Measurements from ENCODE around the gene KRTAP5-7. TPM values are rescaled to one million over a fixed set of nuclear protein-coding genes. Genes with fewer than 3 reads are reported as not detected.
A peak's percentile ranks its signal among the peaks of the same experiment; 100 is the strongest.

KRTAP5-7 gene
- total and polyA plus RNA-seq, 11 donors, result not detected

GRCh38 chr11:71499125-71499524 is 27.9 kb upstream of the KRTAP5-7 start:
- peak in 2 of 4 donors; percentile 33 to 57 for ATAC-seq
- H3K4me3 ChIP-seq, result no peak overlapping the region
- H3K9me3 ChIP-seq, result no peaks in the 10 kb centered on the region

GRCh38 chr11:71499546-71499945 is 27.5 kb upstream of the KRTAP5-7 start:
- Histone ChIP-seq H3K27ac (no peak overlapping the region), H3K4me3 (no peak overlapping the region), H3K9me3 (no peaks in the 10 kb centered on the region), H3K36me3 (peaks cover 0 to 84% (median 65%) of the 10 kb centered on the region in 9 donors), H3K4me1 (peaks cover 0 to 21% (median 3%) of the 10 kb centered on the region in 12 donors), H3K27me3 (no peaks in the 10 kb centered on the region)
- no peak for DNase-seq
- peak in 3 of 4 donors; percentile 36 to 69 (median 40) for ATAC-seq
- intact Hi-C loops (cut with DNase I), result no loop called here
- no peak for TF ChIP-seq CTCF (IDR thresholded peaks at IDR 0.05)
- no peak for TF ChIP-seq POLR2A (IDR thresholded peaks at IDR 0.05)
- 77 to 85% (median 83%) methylated on average over 6 of the region's 6 CpGs for WGBS, 4 donors

More at GRCh38 chr11:71499125-71499524, 27.9 kb upstream of the KRTAP5-7 start:
- intact Hi-C loops (cut with DNase I), result no loop called here
- DNase-seq, result no peak
- TF ChIP-seq CTCF (IDR thresholded peaks at IDR 0.05) (no peak), POLR2A (IDR thresholded peaks at IDR 0.05) (no peak)
- peaks cover 0 to 19% (median 3%) of the 10 kb centered on the region in 12 donors for H3K4me1 ChIP-seq
- no peaks in the 10 kb centered on the region for H3K27me3 ChIP-seq
- 54 to 66% (median 64%) methylated on average over 13 of the region's 13 CpGs for WGBS, 4 donors
- H3K36me3 ChIP-seq, result peaks cover 0 to 85% (median 69%) of the 10 kb centered on the region in 9 donors
- no peak overlapping the region for H3K27ac ChIP-seq

- Histone ChIP-seq H3K9me3 (no peaks in the 10 kb centered on the region), H3K27me3 (no peaks in the 10 kb centered on the region), H3K36me3 (peaks cover 0 to 74% (median 55%) of the 10 kb centered on the region in 9 donors), H3K27ac (no peak overlapping the region), H3K4me1 (peaks cover 0 to 21% (median 3%) of the 10 kb centered on the region in 12 donors), H3K4me3 (no peak overlapping the region)
- WGBS, 4 donors, result 34 to 44% (median 42%) methylated on average over 3 to 6 of the region's 6 CpGs
- ATAC-seq (peak; percentile 80 to 90 (median 86)), DNase-seq (peak in 4 of 5 donors; percentile 50 to 70 (median 53))
- intact Hi-C loops (cut with DNase I), result loop anchor here in 1 of 10 donors (10.0 kb wide), 1 partner anchor 64 kb away; the partner anchor contains the start of gene KRTAP5-10
- TF ChIP-seq CTCF (IDR thresholded peaks at IDR 0.05) (no peak), POLR2A (IDR thresholded peaks at IDR 0.05) (no peak)
Observed at GRCh38 chr11:71500601-71501021, 26.5 kb upstream of the KRTAP5-7 start.

- Histone ChIP-seq H3K27me3 (no peaks in the 10 kb centered on the region), H3K4me3 (no peak overlapping the region), H3K4me1 (peaks cover 0 to 21% (median 3%) of the 10 kb centered on the region in 12 donors), H3K9me3 (peaks cover 0 to 2% (median 0%) of the 10 kb centered on the region in 12 donors), H3K27ac (no peak overlapping the region), H3K36me3 (peaks cover 0 to 67% (median 47%) of the 10 kb centered on the region in 9 donors)
- 92 to 95% (median 94%) methylated on average over 29 to 30 of the region's 30 CpGs for WGBS, 4 donors
- intact Hi-C loops (cut with DNase I), result loop anchor here in 1 of 10 donors (10.0 kb wide), 1 partner anchor 63 kb away; the partner anchor contains the start of gene KRTAP5-10
- DNase-seq, result no peak
- no peak for TF ChIP-seq POLR2A (IDR thresholded peaks at IDR 0.05)
- no peak for TF ChIP-seq CTCF (IDR thresholded peaks at IDR 0.05)
- no peak for ATAC-seq
Observed at GRCh38 chr11:71501071-71501985, 25.7 kb upstream of the KRTAP5-7 start.

Data from heart left ventricle (tissue), 16 donors.